GM12864 (cell line): ENCODE results near the gene EPB41L3.

Experiments
- DNase-seq: peaks from one replicate; pipeline ENCODE4 v3.0.0-alpha.2; 2011; ENCODE audit warnings: low read depth
- H3K4me3 ChIP-seq: 2 replicates; pipeline ENCODE4 v1.5.1; 2011; ENCODE audit warnings: mild to moderate bottlenecking, low read depth, low read length, control low read depth
- TF ChIP-seq, protein P1 (sequence below): IDR thresholded peaks from 2 replicates; pipeline ENCODE4 v1.5.1; 2011; ENCODE audit warnings: low read depth, mild to moderate bottlenecking, moderate library complexity, low read length, control low read depth, inconsistent platforms; ENCODE audit errors: missing control alignments

The EPB41L3 gene

DNA sequence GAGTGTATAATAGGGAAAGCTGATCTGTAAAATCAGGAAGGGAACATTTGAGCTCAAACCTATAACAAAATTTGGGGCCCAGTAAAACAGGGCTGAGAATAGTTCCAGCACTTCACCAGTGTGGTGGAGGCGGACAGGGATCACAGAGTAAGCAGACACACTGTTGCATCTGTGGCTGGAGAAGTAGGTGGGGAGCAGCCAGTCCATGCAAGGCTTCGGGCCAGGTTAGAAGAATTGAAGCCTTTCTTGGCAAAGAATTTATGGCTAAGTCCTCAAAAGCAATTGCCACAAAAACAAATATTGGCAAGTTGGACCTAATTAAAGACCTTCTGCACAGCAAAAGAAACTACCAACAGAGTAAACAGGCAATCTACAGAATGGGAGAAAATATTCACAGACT is 154.4 kb downstream of the EPB41L3 start:
- TF ChIP-seq, protein P1, sequence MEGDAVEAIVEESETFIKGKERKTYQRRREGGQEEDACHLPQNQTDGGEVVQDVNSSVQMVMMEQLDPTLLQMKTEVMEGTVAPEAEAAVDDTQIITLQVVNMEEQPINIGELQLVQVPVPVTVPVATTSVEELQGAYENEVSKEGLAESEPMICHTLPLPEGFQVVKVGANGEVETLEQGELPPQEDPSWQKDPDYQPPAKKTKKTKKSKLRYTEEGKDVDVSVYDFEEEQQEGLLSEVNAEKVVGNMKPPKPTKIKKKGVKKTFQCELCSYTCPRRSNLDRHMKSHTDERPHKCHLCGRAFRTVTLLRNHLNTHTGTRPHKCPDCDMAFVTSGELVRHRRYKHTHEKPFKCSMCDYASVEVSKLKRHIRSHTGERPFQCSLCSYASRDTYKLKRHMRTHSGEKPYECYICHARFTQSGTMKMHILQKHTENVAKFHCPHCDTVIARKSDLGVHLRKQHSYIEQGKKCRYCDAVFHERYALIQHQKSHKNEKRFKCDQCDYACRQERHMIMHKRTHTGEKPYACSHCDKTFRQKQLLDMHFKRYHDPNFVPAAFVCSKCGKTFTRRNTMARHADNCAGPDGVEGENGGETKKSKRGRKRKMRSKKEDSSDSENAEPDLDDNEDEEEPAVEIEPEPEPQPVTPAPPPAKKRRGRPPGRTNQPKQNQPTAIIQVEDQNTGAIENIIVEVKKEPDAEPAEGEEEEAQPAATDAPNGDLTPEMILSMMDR: no peak
- no peak for DNase-seq
- H3K4me3 ChIP-seq: no peak overlapping the region

DNA sequence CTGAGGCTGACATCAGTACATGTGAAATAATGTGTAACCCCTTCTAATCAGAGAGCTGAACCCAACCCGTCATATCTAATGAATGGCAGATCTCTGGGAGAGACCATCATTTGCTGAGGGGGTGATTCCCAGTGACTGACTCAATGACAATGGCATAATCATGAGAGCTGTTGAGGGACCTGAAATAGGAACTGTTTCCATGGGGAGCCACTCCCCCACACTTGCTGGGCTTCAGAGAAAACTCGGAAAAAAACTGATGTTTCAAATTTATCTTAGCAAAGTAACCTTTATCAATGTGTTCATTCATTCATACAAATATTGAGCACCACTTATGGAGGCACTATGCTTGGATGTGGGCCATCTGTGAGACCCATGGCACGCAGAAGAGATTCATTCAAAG is 154.9 kb downstream of the EPB41L3 start:
- H3K4me3 ChIP-seq: no peak overlapping the region
- TF ChIP-seq, protein P1: no peak

DNA sequence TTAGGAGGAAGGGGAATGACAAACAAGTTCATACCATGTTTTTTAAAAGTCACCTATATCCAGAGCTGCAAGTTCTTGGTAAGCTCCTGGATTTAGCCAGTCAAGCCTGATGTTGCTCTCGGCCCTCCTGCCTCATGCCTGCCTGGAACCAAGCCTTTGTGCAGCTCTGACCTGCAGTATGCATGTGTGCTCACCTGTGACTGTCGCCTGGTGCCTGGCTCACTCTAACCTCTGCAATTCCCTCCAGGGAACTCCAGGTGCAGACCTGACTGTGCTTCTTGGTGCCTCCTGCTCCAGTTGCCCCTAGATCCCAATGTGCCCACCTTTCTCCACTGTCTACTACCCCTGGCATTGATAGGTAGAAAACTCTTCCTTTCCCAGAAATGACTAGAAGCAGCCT is 163.2 kb downstream of the EPB41L3 start:
- H3K4me3 ChIP-seq: no peak overlapping the region
- TF ChIP-seq, protein P1: no peak
- no peak for DNase-seq

More for the DNA sequence above, 154.9 kb downstream of the EPB41L3 start:
- no peak for DNase-seq

DNA sequence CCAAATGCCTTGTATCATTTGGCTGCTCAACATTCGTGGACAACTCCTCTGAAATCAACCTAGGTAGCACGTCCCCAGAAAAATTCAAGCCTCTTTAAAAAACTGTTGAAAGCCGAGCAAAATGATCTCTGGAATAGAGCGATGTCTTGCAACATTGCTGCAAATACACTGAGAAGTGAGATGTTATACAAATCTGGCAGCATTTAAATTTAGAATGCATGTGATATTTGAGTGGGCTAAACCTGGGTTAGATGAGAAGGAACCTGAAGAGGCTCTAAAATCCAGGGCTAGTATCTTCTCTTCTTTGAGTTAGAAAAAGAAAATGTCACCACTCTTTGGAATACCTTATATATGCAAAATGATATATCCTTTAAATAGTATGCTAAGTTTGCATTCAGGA is 166.8 kb downstream of the EPB41L3 start:
- no peak for DNase-seq
- no peak overlapping the region for H3K4me3 ChIP-seq
- TF ChIP-seq, protein P1: no peak

GRCh38 chr18:5370332-5370731 is 173.5 kb downstream of the EPB41L3 start:
- no peak for DNase-seq
- TF ChIP-seq, protein P1: no peak
- H3K4me3 ChIP-seq: no peak overlapping the region

- no peak overlapping the region for H3K4me3 ChIP-seq
- TF ChIP-seq, protein P1: no peak
- DNase-seq: no peak
Measured at GRCh38 chr18:5369513-5369912, 174.3 kb downstream of the EPB41L3 start.

DNA sequence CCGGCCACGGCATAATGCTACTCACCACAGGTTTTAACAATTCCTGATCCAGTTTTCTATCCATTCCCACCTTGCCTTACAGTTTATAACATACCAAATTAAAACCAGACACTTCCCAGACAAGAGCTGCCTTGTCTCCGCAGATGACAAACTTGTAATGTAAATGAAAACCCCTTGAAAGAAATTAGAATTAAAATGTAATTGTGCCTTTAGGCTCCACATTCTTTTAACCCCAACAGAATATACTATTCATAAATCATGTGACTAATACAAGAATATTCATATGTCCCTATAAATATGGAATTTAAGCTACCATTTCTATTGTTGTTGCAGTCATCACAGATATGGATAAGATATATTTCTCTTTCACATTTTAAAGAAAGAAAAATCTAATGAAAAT is 178.4 kb downstream of the EPB41L3 start:
- H3K4me3 ChIP-seq: no peak overlapping the region
- TF ChIP-seq, protein P1: no peak
- no peak for DNase-seq
